ENCODE data around the gene ROMO1. TPM values are rescaled to one million over a fixed set of nuclear protein-coding genes. Genes with fewer than 3 reads are reported as not detected.
A peak's percentile ranks its signal among the peaks of the same experiment; 100 is the strongest.

The ROMO1 gene
- total and polyA plus RNA-seq, 11 donors: 120 to 591 (median 177) TPM

DNA sequence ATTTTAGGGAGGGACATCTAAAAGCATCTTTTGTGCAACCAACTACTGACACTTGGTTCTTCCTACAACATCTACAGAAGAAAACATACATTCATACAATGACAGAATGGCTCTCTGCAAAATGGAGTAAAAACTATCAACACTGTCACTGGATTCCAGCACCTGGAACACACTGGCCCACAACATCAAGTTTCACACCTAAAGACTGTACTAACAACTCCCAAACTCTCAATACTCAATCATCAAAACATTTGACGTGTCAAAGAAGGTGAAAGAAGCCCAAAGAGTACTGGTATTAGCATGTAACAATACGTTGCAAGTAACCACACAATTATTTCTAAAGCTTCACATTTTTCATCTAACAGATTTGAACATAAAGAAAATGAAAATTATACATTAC, 36.7 kb upstream of the ROMO1 start:
- Histone ChIP-seq H3K27me3 (no peaks in the 10 kb centered on the region), H3K36me3 (no peaks in the 10 kb centered on the region), H3K4me1 (peaks cover 2 to 66% (median 44%) of the 10 kb centered on the region in 12 donors), H3K4me3 (peak overlapping the region in 9 of 12 donors; percentile 74 to 95 (median 86)), H3K27ac (peak overlapping the region in 1 of 12 donors; percentile 99), H3K9me3 (no peaks in the 10 kb centered on the region)
- 24 to 27% (median 26%) methylated on average over 2 of the region's 2 CpGs for WGBS, 4 donors
- TF ChIP-seq, protein P1, sequence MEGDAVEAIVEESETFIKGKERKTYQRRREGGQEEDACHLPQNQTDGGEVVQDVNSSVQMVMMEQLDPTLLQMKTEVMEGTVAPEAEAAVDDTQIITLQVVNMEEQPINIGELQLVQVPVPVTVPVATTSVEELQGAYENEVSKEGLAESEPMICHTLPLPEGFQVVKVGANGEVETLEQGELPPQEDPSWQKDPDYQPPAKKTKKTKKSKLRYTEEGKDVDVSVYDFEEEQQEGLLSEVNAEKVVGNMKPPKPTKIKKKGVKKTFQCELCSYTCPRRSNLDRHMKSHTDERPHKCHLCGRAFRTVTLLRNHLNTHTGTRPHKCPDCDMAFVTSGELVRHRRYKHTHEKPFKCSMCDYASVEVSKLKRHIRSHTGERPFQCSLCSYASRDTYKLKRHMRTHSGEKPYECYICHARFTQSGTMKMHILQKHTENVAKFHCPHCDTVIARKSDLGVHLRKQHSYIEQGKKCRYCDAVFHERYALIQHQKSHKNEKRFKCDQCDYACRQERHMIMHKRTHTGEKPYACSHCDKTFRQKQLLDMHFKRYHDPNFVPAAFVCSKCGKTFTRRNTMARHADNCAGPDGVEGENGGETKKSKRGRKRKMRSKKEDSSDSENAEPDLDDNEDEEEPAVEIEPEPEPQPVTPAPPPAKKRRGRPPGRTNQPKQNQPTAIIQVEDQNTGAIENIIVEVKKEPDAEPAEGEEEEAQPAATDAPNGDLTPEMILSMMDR (IDR thresholded peaks at IDR 0.05): no peak
- TF ChIP-seq POLR2A (IDR thresholded peaks at IDR 0.05): no peak
- intact Hi-C loops (cut with DNase I): loop anchor here in 6 of 10 donors (5.0 to 10.0 kb wide), 3 partner anchors 45 to 118 kb away; partner anchors contain the start of genes SPAG4 (in 5 of the 6) and ERGIC3 (in 1 of the 6)
- DNase-seq (no peak), ATAC-seq (no peak)

DNA sequence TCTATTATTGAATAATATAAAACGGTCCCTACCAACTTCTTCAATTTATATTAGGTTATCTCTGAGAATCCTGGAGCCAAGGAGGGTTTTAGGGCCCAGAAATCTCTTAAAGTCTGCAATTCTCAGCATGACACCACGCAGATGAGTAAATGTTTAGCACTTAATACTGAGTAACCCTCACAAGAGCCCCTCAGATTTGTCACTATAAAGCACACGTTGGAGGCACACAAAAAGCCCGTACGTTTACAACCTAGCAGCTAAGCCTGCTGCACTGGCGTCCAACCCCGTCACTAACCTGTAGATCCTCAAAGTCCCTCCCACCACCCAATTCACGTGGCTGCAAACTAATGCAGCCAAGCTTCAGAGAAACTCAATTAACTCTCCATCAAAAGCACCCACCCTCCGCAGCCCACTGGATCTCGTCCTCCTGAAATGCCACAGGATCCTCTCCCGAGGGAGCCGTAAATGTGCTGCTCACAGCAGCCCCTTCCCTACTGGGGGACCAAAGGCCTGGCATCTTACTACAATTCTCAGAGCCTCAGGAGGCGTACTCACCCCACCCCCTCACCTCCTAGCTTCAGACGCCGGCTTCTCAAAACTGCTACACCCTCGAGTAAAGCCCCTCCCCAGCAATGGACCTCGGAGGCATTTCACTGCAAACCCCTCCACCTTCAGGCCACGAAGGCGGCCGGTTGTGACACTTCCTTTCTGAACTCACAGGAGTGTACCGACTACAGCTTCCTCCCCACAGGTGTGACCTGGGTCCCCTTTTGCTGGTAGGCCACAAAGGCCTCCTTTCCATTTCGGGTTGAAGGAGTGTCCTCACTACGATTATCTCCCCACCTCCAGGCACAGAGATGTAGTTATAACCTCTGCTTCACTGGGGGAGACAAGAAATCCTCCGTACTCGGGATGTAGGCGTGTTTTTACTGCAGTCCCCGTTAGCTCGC, 35.4 kb upstream of the ROMO1 start:
- intact Hi-C loops (cut with DNase I): loop anchor here in 8 of 10 donors (1.0 to 10.0 kb wide), 5 partner anchors 46 to 119 kb away; partner anchors contain the start of genes SPAG4 (in 5 of the 8) and ERGIC3 (in 1 of the 8)
- WGBS, 4 donors: 1% methylated on average over 24 to 28 of the region's 28 CpGs
- ATAC-seq (peak; percentile 6 to 29 (median 19)), DNase-seq (peak in 4 of 5 donors; percentile 25 to 34 (median 33))
- TF ChIP-seq, protein P1 (IDR thresholded peaks at IDR 0.05): no peak
- TF ChIP-seq POLR2A (IDR thresholded peaks at IDR 0.05): no peak
- H3K4me3 ChIP-seq: peak overlapping the region; percentile 74 to 95 (median 85)
- H3K27ac ChIP-seq: peak overlapping the region; percentile 93 to 100 (median 98)
- no peaks in the 10 kb centered on the region for H3K27me3 ChIP-seq
- peaks cover 2 to 54% (median 38%) of the 10 kb centered on the region in 12 donors for H3K4me1 ChIP-seq
- H3K9me3 ChIP-seq: no peaks in the 10 kb centered on the region
- peaks cover 0 to 12% (median 7%) of the 10 kb centered on the region in 9 donors for H3K36me3 ChIP-seq

GRCh38 chr20:35664466-35665206, 34.6 kb upstream of the ROMO1 start, which contains the start of the genes CPNE1 and RBM12:
Gene CPNE1 (minus strand): TSS chr20:35664900. CDS start chr20:35632923, 31,977 bp downstream.
Gene RBM12 (minus strand): TSS chr20:35664900. CDS start chr20:35655322, 9,578 bp downstream.
- peak; percentile 88 to 97 (median 96) for ATAC-seq
- TF ChIP-seq, protein P1 (IDR thresholded peaks at IDR 0.05): peak in 2 of 12 donors; percentile 2 to 11
- TF ChIP-seq POLR2A (IDR thresholded peaks at IDR 0.05): peak; percentile 64 to 90
- Histone ChIP-seq H3K27ac (peak within 1 kb of the TSS; percentile 93 to 100 (median 98)), H3K9me3 (no peaks in the 10 kb centered on the region), H3K27me3 (no peaks in the 10 kb centered on the region), H3K4me3 (peak within 1 kb of the TSS; percentile 74 to 95 (median 85)), H3K36me3 (peaks cover 0 to 21% (median 15%) of the 10 kb centered on the region in 9 donors), H3K4me1 (peaks cover 2 to 45% (median 34%) of the 10 kb centered on the region in 12 donors)
- 0 to 1% (median 1%) methylated on average over 19 to 61 of the region's 61 CpGs for WGBS, 4 donors
- intact Hi-C loops (cut with DNase I): loop anchor here in 9 of 10 donors (1.0 to 10.0 kb wide), 6 partner anchors 47 to 120 kb away; partner anchors contain the start of genes SPAG4 (in 5 of the 9) and ERGIC3 (in 1 of the 9)
- peak; percentile 93 to 96 (median 94) for DNase-seq
